ENCODE data around the gene SH3BP5.

DNA sequence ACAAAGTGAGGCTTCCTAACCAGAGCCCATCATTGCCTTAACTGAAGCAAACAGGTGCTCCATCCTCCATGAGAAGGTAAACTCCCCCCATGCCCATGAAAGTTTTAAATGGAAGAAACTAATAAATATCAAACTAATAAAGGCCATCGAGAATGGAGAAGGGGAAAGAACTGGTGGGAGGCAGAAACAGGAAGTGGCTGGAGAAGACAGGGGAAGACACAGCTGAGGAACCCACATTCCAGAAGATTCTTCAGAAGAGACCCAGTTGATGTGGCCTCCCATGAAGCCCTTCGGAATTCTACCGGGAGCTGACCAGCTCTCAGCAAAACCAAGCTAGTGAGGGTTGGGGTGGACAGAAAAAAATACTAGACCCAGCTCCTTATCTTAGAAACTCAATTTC is 41.6 kb downstream of the SH3BP5 start:
- TF ChIP-seq, protein P1, sequence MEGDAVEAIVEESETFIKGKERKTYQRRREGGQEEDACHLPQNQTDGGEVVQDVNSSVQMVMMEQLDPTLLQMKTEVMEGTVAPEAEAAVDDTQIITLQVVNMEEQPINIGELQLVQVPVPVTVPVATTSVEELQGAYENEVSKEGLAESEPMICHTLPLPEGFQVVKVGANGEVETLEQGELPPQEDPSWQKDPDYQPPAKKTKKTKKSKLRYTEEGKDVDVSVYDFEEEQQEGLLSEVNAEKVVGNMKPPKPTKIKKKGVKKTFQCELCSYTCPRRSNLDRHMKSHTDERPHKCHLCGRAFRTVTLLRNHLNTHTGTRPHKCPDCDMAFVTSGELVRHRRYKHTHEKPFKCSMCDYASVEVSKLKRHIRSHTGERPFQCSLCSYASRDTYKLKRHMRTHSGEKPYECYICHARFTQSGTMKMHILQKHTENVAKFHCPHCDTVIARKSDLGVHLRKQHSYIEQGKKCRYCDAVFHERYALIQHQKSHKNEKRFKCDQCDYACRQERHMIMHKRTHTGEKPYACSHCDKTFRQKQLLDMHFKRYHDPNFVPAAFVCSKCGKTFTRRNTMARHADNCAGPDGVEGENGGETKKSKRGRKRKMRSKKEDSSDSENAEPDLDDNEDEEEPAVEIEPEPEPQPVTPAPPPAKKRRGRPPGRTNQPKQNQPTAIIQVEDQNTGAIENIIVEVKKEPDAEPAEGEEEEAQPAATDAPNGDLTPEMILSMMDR (IDR thresholded peaks at IDR 0.05; ENCODE audit: low read length): no peak
- TF ChIP-seq EZH2 (optimal IDR thresholded peaks at IDR 0.05; ENCODE audit: low read depth, low read length) (no peak), EZH2phosphoT487 (IDR thresholded peaks at IDR 0.05; ENCODE audit: low read length) (no peak)
